Measurements from ENCODE around the gene BMP4. TPM values are rescaled to one million over a fixed set of nuclear protein-coding genes. Genes with fewer than 3 reads are reported as not detected.

BMP4 gene
- total RNA-seq, 1 experiment from 2014 or later, result 12.2 TPM

GRCh38 chr14:53908416-53908815, 48.2 kb downstream of the BMP4 start:
- Histone ChIP-seq H3K79me1 (ENCODE audit: insufficient read depth, low read depth, low read length, poor library complexity, severe bottlenecking) (no peaks in the 10 kb centered on the region), H3K56ac (ENCODE audit: insufficient read length, low read depth, low read length) (no peak overlapping the region), H3K4me1 (ENCODE audit: insufficient read depth, low read length) (no peaks in the 10 kb centered on the region), H4K91ac (ENCODE audit: insufficient read length, low read depth, low read length) (no peak overlapping the region), H3K4ac (ENCODE audit: low read depth, low read length) (no peak overlapping the region), H2AK5ac (ENCODE audit: insufficient read length, low read length) (no peak overlapping the region), H3T11ph (ENCODE audit: low read length) (no peak overlapping the region), H4K8ac (replicated peaks; ENCODE audit: insufficient read length, low read depth, low read length) (no peak overlapping the region), H3K27ac (ENCODE audit: insufficient read length, low read depth, low read length) (no peak overlapping the region), H2BK5ac (ENCODE audit: insufficient read length, low read length) (no peak overlapping the region), H3K23me2 (ENCODE audit: insufficient read length, low read depth, low read length, poor library complexity, severe bottlenecking) (no peaks in the 10 kb centered on the region), H4K20me1 (ENCODE audit: control insufficient read depth, insufficient read depth, insufficient read length) (no peaks in the 10 kb centered on the region), H3K9ac (ENCODE audit: extremely low read depth, insufficient read length, low read length) (no peak overlapping the region), H2BK20ac (ENCODE audit: low read depth, low read length, poor library complexity, severe bottlenecking) (no peak overlapping the region), H2BK12ac (ENCODE audit: insufficient read length, low read depth, low read length) (no peak overlapping the region), H2BK15ac (ENCODE audit: low read depth, low read length) (no peak overlapping the region), H2BK120ac (ENCODE audit: low read depth, low read length, poor library complexity, severe bottlenecking) (no peak overlapping the region), H3K9me3 (ENCODE audit: control insufficient read depth, low read depth, low read length) (no peaks in the 10 kb centered on the region), H4K5ac (ENCODE audit: insufficient read length, low read depth, low read length) (no peak overlapping the region), H3K27me3 (ENCODE audit: insufficient read depth, low read length) (no peaks in the 10 kb centered on the region), H3K4me2 (ENCODE audit: insufficient read depth, insufficient read length, low read length) (no peak overlapping the region), H3K14ac (ENCODE audit: insufficient read depth, low read length) (no peak overlapping the region), H3K18ac (ENCODE audit: insufficient read length, low read depth, low read length) (no peak overlapping the region), H2AFZ (ENCODE audit: low read length) (no peak overlapping the region), H3K23ac (ENCODE audit: insufficient read length, low read depth, low read length) (no peak overlapping the region), H3K79me2 (ENCODE audit: insufficient read depth, low read length) (no peaks in the 10 kb centered on the region)
- no CpG with 5 or more reads among the region's 2 CpGs for WGBS (ENCODE audit: extremely low coverage, insufficient read length, low lambda C conversion rate)
- no peak overlapping the region for H3K4me3 Mint-ChIP-seq
- no peak for TF ChIP-seq CTCF (conservative IDR thresholded peaks at IDR 0.05)
- no peaks in the 10 kb centered on the region; a peak in 2 of 7 replicates for H3K36me3 Mint-ChIP-seq (ENCODE audit: insufficient read depth in 1 of 3, low read depth in 3 of 3)
- H3K9me3 Mint-ChIP-seq, result peaks cover 2 to 8% of the 10 kb centered on the region in 2 experiments; a peak in 1 of 5 replicates
- H3K27me3 Mint-ChIP-seq (ENCODE audit: low read depth), result no peaks in the 10 kb centered on the region
- H3K27ac Mint-ChIP-seq, result no peak overlapping the region
- no peaks in the 10 kb centered on the region; a peak in 1 of 4 replicates for H3K4me1 Mint-ChIP-seq
- DNase-seq, result no peak

Measured in H9 (cell line).